MV-4-11 (cell line): Measurements from ENCODE around the gene IMMP2L.
"Not testable (repeated sequence)": the region's sequence is repeated elsewhere in the genome, so short reads cannot be mapped to it uniquely, and the experiment has no call there.

Experiments used
- DNase-seq: peaks from one replicate; lab custom pipeline; 2025; lab: John Stamatoyannopoulos, UW

The IMMP2L gene

GRCh38 chr7:111459065-111459756 is 103.1 kb downstream of the IMMP2L start:
- no peak for DNase-seq

- DNase-seq: not testable (repeated sequence)
These were observed 111.6 kb downstream of the IMMP2L start for GRCh38 chr7:111450705-111451104.

GRCh38 chr7:111447502-111447901 is 114.8 kb downstream of the IMMP2L start:
- not testable (repeated sequence) for DNase-seq

GRCh38 chr7:111439977-111440376 is 122.3 kb downstream of the IMMP2L start:
- no peak for DNase-seq

- DNase-seq: no peak
These were observed 123.7 kb downstream of the IMMP2L start for GRCh38 chr7:111438369-111439289.

- no peak for DNase-seq
These were observed 124.6 kb downstream of the IMMP2L start for GRCh38 chr7:111437736-111438135.

GRCh38 chr7:111436608-111437007 is 125.7 kb downstream of the IMMP2L start:
- DNase-seq: no peak

GRCh38 chr7:111433426-111433825 is 128.9 kb downstream of the IMMP2L start:
- DNase-seq: no peak

GRCh38 chr7:111429781-111430180 is 132.5 kb downstream of the IMMP2L start:
- DNase-seq: peak; percentile 23

- no peak for DNase-seq
These were observed 137.5 kb downstream of the IMMP2L start for GRCh38 chr7:111424768-111425167.

- peak; percentile 17 for DNase-seq
These were observed 147.9 kb downstream of the IMMP2L start for GRCh38 chr7:111414374-111414773.

- no peak for DNase-seq
These were observed 148.6 kb downstream of the IMMP2L start for GRCh38 chr7:111413739-111414138.

- no peak for DNase-seq
These were observed 151.4 kb downstream of the IMMP2L start for GRCh38 chr7:111410899-111411298.

GRCh38 chr7:111409714-111410422 is 152.4 kb downstream of the IMMP2L start:
- DNase-seq: no peak

GRCh38 chr7:111408724-111409123 is 153.6 kb downstream of the IMMP2L start:
- no peak for DNase-seq

- no peak for DNase-seq
These were observed 155.0 kb downstream of the IMMP2L start for GRCh38 chr7:111407258-111407657.

GRCh38 chr7:111405621-111406020 is 156.7 kb downstream of the IMMP2L start:
- no peak for DNase-seq

- no peak for DNase-seq
These were observed 160.8 kb downstream of the IMMP2L start for GRCh38 chr7:111401516-111401915.

- no peak for DNase-seq
These were observed 162.2 kb downstream of the IMMP2L start for GRCh38 chr7:111400088-111400487.

- DNase-seq: no peak
These were observed 167.4 kb downstream of the IMMP2L start for GRCh38 chr7:111394891-111395290.

- no peak for DNase-seq
These were observed 169.1 kb downstream of the IMMP2L start for GRCh38 chr7:111393011-111393754.

- no peak for DNase-seq
These were observed 170.0 kb downstream of the IMMP2L start for GRCh38 chr7:111392294-111392693.
